GM21619 (cell line): ENCODE measurements around the gene HIPK3.
A peak's percentile ranks its signal among the peaks of the same experiment; 100 is the strongest.
"Not testable (repeated sequence)": the region's sequence is repeated elsewhere in the genome, so short reads cannot be mapped to it uniquely, and the experiment has no call there.

ENCODE experiments used
- ATAC-seq: cut with Tn5 transposase; IDR thresholded peaks from one replicate; pipeline ENCODE4 v1.9.1; 2021; ENCODE audit not compliant: unreplicated experiment

The HIPK3 gene

GRCh38 chr11:33258631-33259205 is 1.5 kb downstream of the HIPK3 start:
- peak; percentile 10 for ATAC-seq

GRCh38 chr11:33259869-33260268 is 2.7 kb downstream of the HIPK3 start:
- ATAC-seq = no peak

GRCh38 chr11:33261350-33261749 is 4.2 kb downstream of the HIPK3 start:
- not testable (repeated sequence) for ATAC-seq

GRCh38 chr11:33262011-33262645 is 4.9 kb downstream of the HIPK3 start:
- no peak for ATAC-seq

GRCh38 chr11:33263549-33263948 is 6.4 kb downstream of the HIPK3 start:
- no peak for ATAC-seq

- no peak for ATAC-seq
These were observed 7.7 kb downstream of the HIPK3 start for GRCh38 chr11:33264926-33265325.

GRCh38 chr11:33266393-33267215 is 9.4 kb downstream of the HIPK3 start:
- ATAC-seq = no peak

GRCh38 chr11:33268945-33269540 is 11.9 kb downstream of the HIPK3 start:
- no peak for ATAC-seq

- no peak for ATAC-seq
These were observed 12.6 kb downstream of the HIPK3 start for GRCh38 chr11:33269822-33270221.

- no peak for ATAC-seq
These were observed 13.9 kb downstream of the HIPK3 start for GRCh38 chr11:33271059-33271458.

- no peak for ATAC-seq
These were observed 15.3 kb downstream of the HIPK3 start for GRCh38 chr11:33272338-33273107.

GRCh38 chr11:33273656-33274055 is 16.5 kb downstream of the HIPK3 start:
- ATAC-seq = peak; percentile 70

GRCh38 chr11:33280411-33280810 is 23.2 kb downstream of the HIPK3 start:
- no peak for ATAC-seq

- ATAC-seq = no peak
These were observed 24.6 kb downstream of the HIPK3 start for GRCh38 chr11:33281758-33282157.

- ATAC-seq = no peak
These were observed 27.6 kb downstream of the HIPK3 start for GRCh38 chr11:33284818-33285217.

GRCh38 chr11:33290319-33290718 is 33.1 kb downstream of the HIPK3 start:
- ATAC-seq = no peak

GRCh38 chr11:33291004-33291777 is 34.0 kb downstream of the HIPK3 start:
- ATAC-seq = peak; percentile 94

GRCh38 chr11:33292311-33292710 is 35.1 kb downstream of the HIPK3 start:
- ATAC-seq = no peak

GRCh38 chr11:33294224-33294623 is 37.0 kb downstream of the HIPK3 start:
- ATAC-seq = no peak

GRCh38 chr11:33294797-33295196 is 37.6 kb downstream of the HIPK3 start:
- no peak for ATAC-seq
